Effector memory CD8-positive, alpha-beta T cell (primary cell): Measurements from ENCODE around the gene ENTPD2.

ENCODE experiments used
- ATAC-seq: fragments of 150-1000 bp; cut with Tn5 transposase; replicated peaks from 2 replicates; pipeline ENCODE4 v1.10.0; 2021; ENCODE audit warnings: mild to moderate bottlenecking, moderate library complexity
- DNase-seq, 3 experiments: peaks; one replicate each; pipeline ENCODE4 v3.0.0; 2021
- H3K27ac Mint-ChIP-seq, 2 donors: one replicate each; pipeline ENCODE4 v1.8.0; 2022; ENCODE audit warnings: mild to moderate bottlenecking in 2 of 2, mixed read lengths in 2 of 2, moderate library complexity in 2 of 2
- H3K27me3 Mint-ChIP-seq, 2 donors: one replicate each; pipeline ENCODE4 v1.8.0; 2022; ENCODE audit warnings: mixed read lengths in 2 of 2
- H3K36me3 Mint-ChIP-seq: one replicate; pipeline ENCODE4 v1.8.0; 2022; ENCODE audit warnings: mild to moderate bottlenecking, moderate library complexity, mixed read lengths; ENCODE audit not compliant: insufficient read depth
- H3K4me1 Mint-ChIP-seq, 2 donors: one replicate each; pipeline ENCODE4 v1.8.0; 2022; ENCODE audit warnings: low read depth in 2 of 2, mixed read lengths in 2 of 2
- H3K4me3 Mint-ChIP-seq, 2 donors: one replicate each; pipeline ENCODE4 v1.8.0; 2022; ENCODE audit warnings: mild to moderate bottlenecking in 2 of 2, mixed read lengths in 2 of 2, moderate library complexity in 2 of 2
- H3K9me3 Mint-ChIP-seq, 2 donors: one replicate each; pipeline ENCODE4 v1.8.0; 2022; ENCODE audit warnings: mixed read lengths in 2 of 2
- total RNA-seq, 9 experiments: gene quantifications; one replicate each; lab custom pipeline; 2026; lab: John Stamatoyannopoulos, UW

Gene ENTPD2
- total RNA-seq: 0 to 0.28 (median 0) reads per million in 9 experiments

DNA sequence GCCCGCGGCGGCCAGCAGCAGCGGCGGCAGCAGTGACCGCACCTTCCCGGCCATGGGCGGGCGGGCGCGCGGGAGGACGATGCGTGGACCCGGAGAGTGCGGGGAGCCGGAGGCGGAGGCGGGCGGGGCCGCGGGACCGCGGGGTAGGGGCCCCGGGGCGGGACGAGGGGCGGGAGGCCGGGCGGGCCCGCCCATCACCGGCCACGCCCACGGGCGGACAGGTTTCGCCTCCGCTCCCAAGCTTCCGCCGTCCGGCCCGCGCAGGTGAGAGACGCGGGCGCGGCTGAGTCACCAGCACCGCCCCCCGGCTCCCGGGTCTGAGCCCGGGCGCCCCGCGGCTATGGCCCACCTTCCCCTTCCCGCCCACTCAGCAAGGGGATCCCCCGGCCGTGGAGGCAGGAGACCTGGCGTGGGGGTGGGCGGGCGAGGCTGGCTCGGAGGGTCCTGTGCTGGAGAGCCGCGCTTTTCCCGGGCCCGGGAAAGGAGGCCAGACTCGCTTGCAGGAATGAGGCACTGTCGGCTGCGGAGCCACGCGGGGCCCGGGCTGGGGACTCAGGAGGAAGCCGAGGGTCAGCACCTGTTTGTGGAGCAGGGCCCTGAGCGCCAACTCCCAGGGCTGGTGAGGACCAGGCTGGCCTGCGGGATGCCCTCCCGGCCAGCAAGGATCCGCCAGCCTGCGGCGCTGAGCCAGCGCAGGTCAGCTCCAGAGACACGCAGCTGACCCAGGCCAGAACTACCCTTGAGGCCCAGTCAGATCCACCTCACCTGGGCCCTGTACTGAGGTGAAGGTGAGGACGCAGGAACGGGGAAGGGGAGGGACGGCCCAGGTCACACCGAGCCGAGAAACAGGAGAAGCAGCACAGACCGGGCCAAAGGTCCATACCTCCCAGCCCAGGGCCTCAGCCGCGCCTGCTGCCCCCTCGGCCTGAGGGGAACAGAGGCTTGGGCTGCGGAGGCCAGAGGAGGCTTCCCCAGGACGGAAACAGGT, at the start of gene ENTPD2:
ENTPD2 (minus strand) TSS at position 118 of the 988 bp plus-strand sequence; CDS start at position 54, 64 bp downstream.
- Mint-ChIP-seq H3K9me3 (no peaks in the 10 kb centered on the region), H3K4me3 (peak within 1 kb of the TSS in 1 of 2 donors; percentile 37)

DNA sequence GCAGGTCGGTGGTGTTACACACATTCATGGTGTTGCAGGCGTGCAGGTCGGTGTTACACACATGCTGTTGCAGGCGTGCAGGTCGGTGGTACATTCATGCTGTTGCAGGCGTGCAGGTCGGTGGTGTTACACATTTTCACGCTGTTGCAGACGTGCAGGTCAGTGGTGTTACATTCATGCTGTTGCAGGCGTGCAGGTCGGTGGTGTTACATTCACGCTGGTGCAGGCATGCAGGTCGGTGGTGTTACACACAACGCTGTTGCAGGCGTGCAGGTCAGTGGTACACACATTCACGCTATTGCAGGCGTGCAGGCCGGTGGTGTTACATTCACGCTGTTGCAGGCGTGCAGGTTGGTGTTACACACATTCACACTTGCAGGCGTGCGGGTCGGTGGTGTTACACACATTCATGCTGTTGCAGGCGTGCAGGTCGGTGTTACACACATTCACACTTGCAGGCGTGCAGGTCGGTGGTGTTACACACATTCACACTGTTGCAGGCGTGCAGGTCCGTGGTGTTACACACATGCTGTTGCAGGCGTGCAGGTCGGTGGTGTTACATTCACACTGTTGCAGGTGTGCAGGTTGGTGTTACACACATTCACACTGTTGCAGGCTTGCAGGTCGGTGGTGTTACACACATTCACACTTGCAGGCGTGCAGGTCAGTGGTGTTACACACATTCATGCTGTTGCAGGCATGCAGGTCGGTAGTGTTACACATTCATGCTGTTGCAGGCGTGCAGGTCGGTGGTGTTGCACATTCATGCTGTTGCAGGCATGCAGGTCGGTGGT, 49.5 kb upstream of the ENTPD2 start:
- ATAC-seq (no peak), DNase-seq (no peak)
- no peak overlapping the region for H3K27ac Mint-ChIP-seq
- no peaks in the 10 kb centered on the region for H3K27me3 Mint-ChIP-seq
- no peaks in the 10 kb centered on the region for H3K4me1 Mint-ChIP-seq
- no peak overlapping the region for H3K4me3 Mint-ChIP-seq
- no peaks in the 10 kb centered on the region for H3K9me3 Mint-ChIP-seq
- H3K36me3 Mint-ChIP-seq: peaks cover 35% of the 10 kb centered on the region

More for the DNA sequence above, at the start of gene ENTPD2:
- Mint-ChIP-seq H3K27ac (no peak within 1 kb of the TSS), H3K36me3 (peaks cover 10% of the 10 kb centered on the region), H3K4me1 (peaks cover 0 to 3% of the 10 kb centered on the region in 2 donors), H3K27me3 (peaks cover 13 to 33% of the 10 kb centered on the region in 2 donors)
- peak; percentile 66 for ATAC-seq
- DNase-seq: no peak

DNA sequence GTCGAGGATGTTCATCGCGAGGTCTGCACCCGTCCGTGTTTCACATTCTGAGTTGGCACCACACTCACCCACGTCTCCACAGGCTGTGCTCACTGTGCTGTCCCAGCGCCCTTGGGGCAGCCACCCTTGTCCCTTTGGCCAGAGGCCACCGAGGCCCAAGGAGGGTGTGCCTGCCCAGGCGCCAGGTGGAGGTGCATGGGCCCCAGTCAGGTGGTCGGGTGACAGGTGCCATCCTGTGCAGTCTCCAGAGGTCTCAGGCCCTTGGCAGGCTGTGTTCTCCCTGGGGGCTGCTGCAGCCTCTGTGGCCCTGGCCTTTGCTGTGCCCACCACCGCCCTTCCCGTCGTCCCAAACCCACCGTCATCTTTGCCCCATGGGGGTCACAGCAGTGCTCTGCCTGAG, 45.4 kb upstream of the ENTPD2 start:
- ATAC-seq (no peak), DNase-seq (no peak)
- Mint-ChIP-seq H3K4me3 (no peak overlapping the region), H3K36me3 (peaks cover 34% of the 10 kb centered on the region), H3K9me3 (no peaks in the 10 kb centered on the region), H3K27me3 (no peaks in the 10 kb centered on the region), H3K4me1 (peaks cover 13 to 18% of the 10 kb centered on the region in 2 donors), H3K27ac (no peak overlapping the region)

DNA sequence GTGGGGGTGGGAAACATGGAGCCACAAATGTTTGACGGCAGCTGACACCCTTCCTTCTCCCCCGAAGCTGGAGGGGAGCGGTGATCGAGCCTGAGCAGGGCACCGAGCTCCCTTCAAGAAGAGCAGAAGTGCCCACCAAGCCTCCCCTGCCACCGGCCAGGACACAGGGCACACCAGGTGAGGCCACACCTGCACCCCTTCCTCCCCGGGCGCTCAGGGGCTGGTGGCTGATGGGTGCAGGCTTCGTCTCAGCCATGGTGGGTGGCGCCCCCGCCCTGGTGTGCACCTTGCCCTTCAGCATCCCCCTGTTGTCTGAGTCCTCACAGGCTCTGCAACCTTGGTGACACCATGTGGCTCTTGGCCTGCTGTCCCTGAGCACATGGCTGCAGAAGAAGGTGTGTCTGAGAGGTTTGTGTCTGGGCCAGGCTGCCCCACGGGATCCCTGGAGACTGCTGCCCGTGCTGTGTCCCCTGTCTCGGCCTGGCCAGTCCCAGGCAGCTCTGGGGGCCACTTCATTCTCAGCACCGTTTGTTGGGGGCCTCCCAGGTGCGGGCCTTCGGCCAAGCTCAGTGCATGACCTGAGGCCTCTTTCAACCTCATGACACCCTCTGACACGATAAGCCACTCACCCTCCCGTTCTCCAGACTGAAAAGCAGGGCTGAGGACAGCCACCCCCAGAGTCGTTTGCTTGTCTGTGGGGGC, 44.1 kb upstream of the ENTPD2 start:
- H3K36me3 Mint-ChIP-seq: peaks cover 36% of the 10 kb centered on the region
- H3K4me3 Mint-ChIP-seq: no peak overlapping the region
- ATAC-seq (no peak), DNase-seq (no peak)
- no peaks in the 10 kb centered on the region for H3K27me3 Mint-ChIP-seq
- H3K4me1 Mint-ChIP-seq: peaks cover 13 to 19% of the 10 kb centered on the region in 2 donors
- H3K27ac Mint-ChIP-seq: peak overlapping the region in 1 of 2 donors; percentile 96
- H3K9me3 Mint-ChIP-seq: no peaks in the 10 kb centered on the region

DNA sequence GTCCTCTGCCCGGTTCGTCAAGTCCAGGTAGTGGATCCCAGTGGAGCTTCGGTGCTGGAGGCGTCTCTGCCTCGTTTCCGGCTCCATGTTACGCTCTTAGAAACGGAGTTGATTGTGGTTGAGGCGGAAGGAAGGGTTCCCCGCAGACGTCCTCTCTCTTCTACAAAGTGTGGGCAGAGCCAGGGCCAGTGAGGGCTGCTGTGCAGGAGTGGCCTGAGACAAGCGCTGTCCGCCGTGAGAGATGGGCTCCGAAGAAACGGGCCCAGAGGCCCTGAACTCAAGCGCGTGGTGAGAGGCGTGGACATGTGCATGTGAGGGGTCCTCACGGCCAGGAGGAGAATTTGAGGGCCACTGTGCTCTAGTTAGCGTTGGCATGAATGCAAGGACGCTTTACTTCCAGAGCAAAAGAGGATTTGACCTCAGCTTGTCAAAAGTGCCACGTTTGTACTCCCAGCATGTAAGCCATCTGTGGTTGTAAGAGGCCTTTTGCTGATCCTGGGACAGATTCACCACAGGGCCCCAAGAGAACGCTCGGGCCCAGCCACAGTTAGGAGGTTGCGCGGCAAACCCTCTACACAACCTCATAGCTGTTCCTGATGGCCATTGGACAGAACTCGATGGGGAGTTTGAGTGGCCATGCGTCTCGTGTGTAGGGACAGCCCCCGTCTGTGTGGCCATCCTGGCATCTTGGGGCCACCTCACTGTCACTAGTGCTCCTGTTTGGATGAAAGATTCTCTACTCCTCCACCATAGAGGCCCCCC, 43.1 kb upstream of the ENTPD2 start:
- Mint-ChIP-seq H3K27me3 (no peaks in the 10 kb centered on the region), H3K27ac (peak overlapping the region; percentile 94 to 96), H3K9me3 (no peaks in the 10 kb centered on the region), H3K36me3 (peaks cover 37% of the 10 kb centered on the region), H3K4me1 (peaks cover 13 to 19% of the 10 kb centered on the region in 2 donors), H3K4me3 (peak overlapping the region; percentile 86 to 89)
- ATAC-seq: no peak
- DNase-seq: no peak

DNA sequence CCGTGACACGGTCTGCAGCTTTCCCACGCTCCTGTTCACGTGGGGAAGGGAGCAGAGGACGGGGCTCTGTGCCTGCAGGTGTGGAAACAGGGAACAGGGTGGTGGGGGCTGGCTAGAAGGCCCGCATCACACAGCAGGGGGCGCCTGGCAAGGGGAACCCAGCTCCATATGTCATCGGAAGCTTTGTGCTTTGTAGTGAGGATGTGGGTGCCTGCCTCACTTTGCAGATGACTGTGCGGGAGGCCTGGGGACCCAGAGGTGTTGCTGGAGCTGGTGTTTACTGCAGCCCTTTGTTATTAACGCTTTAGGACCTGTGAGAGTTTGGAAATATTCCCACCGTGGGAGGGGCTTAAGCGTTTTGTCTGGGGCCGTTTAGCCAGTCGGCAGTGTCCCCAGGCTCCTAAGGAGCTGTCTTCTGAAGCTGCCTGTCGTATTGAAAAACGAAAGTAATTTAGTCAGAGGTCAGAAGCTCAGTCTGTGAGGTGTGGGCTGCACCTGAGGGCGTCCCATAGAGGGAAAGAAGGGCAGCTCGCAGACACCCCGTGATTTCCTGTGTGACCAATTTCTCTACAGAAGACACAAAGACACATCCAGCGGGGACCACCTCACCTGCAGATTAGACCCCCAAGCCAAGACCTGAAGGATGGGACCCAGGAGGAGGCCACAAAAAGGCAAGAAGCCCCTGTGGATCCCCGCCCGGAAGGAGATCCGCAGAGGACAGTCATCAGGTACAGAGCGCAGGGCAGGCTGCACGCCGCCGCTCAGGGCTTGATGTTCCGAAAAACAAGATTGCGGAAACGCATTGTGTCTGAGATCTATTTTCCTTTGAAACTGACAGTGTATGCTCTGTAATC, 42.0 kb upstream of the ENTPD2 start:
- peaks cover 39% of the 10 kb centered on the region for H3K36me3 Mint-ChIP-seq
- H3K4me1 Mint-ChIP-seq: peaks cover 16 to 19% of the 10 kb centered on the region in 2 donors
- H3K9me3 Mint-ChIP-seq: no peaks in the 10 kb centered on the region
- no peaks in the 10 kb centered on the region for H3K27me3 Mint-ChIP-seq
- H3K4me3 Mint-ChIP-seq: peak overlapping the region; percentile 86 to 89
- DNase-seq: peak; percentile 83 to 85 (median 83)
- ATAC-seq: peak; percentile 97
- peak overlapping the region; percentile 94 to 96 for H3K27ac Mint-ChIP-seq

DNA sequence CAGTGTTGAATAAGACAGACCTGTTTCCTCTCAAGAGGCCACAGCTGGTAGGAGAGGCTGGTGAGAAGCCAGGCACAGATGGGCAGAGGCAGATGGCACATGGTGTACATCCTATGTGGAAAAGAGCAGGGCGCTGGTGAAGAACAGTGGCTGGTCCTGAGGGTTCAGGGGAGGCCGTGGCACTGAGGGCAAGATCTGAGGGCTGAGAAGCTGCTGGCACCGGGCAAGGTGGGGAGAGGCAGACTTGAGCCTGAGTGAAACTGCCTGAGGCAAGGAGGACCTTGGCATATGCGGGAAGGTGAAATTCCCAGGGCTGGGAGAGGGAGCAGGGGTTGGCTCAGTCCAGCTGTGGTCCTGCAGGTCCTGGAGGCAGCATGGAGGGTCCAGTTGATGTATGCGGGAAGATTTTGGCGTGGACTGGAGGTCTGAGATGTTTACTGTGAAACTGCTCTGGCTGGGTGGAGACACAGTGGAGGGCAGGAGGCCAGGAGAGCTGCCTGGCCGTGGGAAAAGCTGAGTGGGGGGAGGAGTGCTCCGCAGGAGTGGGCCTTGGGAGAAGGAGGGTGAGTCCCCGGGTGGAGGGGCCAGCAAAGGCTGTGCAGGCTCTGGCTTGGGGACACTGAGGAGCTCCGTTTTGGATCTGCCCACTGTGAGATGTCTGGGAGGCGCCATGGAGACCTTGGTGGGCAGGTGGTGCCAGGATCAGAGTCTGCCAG, 35.5 kb upstream of the ENTPD2 start:
- DNase-seq (no peak), ATAC-seq (no peak)
- H3K36me3 Mint-ChIP-seq: peaks cover 38% of the 10 kb centered on the region
- no peaks in the 10 kb centered on the region for H3K27me3 Mint-ChIP-seq
- H3K9me3 Mint-ChIP-seq: no peaks in the 10 kb centered on the region
- H3K4me3 Mint-ChIP-seq: no peak overlapping the region
- H3K27ac Mint-ChIP-seq: peak overlapping the region in 1 of 2 donors; percentile 50
- peaks cover 26 to 28% of the 10 kb centered on the region in 2 donors for H3K4me1 Mint-ChIP-seq

DNA sequence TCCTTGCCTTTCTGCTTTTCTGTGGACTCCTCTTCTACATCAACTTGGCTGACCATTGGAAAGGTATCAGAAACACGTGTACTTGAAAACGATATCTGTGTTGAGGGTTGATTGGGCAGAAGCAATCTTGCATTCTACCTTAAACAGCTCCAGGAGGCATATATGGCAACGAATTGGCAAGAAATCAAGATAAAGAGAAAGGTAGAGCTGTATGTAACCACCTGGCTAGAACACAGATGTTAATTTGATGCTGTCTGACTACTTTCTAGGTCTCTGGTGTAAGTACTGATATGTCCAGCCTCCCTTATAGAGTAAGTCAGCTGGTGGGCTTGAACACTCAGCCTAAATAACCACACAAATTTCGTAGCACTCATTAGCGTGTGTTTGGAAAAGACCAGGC, 34.3 kb upstream of the ENTPD2 start:
- H3K9me3 Mint-ChIP-seq: no peaks in the 10 kb centered on the region
- H3K36me3 Mint-ChIP-seq: peaks cover 38% of the 10 kb centered on the region
- peak overlapping the region; percentile 79 to 80 for H3K4me3 Mint-ChIP-seq
- no peak for ATAC-seq
- H3K27ac Mint-ChIP-seq: peak overlapping the region; percentile 83
- no peak for DNase-seq
- H3K27me3 Mint-ChIP-seq: no peaks in the 10 kb centered on the region
- H3K4me1 Mint-ChIP-seq: peaks cover 24 to 28% of the 10 kb centered on the region in 2 donors

DNA sequence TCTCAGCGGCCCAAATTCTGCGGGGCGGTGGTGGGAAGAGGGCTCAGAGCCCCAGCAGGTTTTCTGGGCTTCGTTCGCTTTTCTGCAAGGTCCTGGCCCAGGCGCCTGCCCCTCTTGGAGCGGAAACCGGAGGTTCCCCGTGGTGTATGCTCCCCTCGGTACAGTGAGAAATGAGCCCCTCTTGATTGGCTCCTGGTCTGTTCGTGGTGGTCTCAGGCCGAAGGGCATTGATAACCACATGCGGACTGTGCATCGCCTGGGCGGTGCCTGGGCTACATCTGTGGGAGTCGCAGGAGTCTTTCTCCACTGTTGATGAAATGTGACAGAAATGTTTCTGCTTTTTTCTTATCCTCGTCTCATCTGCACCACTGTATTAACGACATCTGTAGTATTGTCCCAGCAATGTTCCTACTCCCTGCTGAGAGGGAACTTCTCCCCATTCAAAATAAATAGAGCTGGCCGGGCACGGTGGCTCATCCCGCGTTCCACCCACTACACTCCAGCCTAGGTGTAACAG, 33.6 kb upstream of the ENTPD2 start:
- Mint-ChIP-seq H3K9me3 (no peaks in the 10 kb centered on the region), H3K27me3 (no peaks in the 10 kb centered on the region), H3K27ac (peak overlapping the region; percentile 83), H3K4me3 (peak overlapping the region; percentile 79 to 80), H3K4me1 (peaks cover 24 to 28% of the 10 kb centered on the region in 2 donors), H3K36me3 (peaks cover 35% of the 10 kb centered on the region)
- no peak for DNase-seq
- no peak for ATAC-seq

DNA sequence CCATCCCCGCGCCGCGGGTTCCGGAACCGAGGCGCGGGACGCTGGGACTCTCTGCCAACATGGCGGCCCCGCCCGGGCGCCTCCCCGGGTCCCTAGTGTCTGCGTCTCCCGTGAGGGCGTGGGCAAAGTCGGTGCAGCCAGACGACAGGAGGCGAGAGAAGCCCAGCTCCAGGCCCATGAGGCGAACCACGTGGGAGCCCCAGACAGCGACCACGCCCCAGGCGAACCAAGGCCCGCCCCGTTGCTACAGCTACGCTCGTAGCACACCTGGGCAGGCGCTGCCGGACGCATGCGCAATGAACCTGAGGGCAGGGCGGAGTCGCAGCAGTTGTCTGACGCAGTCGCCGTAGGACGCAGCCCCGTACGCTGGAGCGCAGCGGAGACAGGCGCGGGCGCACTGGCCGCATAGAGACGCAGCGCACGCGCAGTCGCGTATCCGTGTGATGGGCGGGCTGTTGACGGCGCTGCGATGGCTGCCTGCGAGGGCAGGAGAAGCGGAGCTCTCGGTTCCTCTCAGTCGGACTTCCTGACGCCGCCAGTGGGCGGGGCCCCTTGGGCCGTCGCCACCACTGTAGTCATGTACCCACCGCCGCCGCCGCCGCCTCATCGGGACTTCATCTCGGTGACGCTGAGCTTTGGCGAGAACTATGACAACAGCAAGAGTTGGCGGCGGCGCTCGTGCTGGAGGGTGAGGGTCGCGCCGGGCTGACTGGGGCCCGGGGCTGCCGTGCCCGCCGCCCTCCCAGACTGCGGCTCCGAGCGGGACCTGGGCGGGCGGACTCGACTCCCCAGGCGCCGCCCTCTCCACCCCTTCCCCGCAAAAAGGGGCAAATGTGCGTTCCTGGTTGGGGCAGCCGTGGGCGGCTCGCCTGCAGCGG, 32.9 kb upstream of the ENTPD2 start, which contains the start of gene MAN1B1:
MAN1B1 (plus strand) TSS at position 455 of the 878 bp plus-strand sequence; CDS start at position 470, 15 bp downstream.
- DNase-seq (peak; percentile 97 to 99 (median 98)), ATAC-seq (peak; percentile 76)
- Mint-ChIP-seq H3K9me3 (no peaks in the 10 kb centered on the region), H3K27me3 (no peaks in the 10 kb centered on the region), H3K36me3 (peaks cover 34% of the 10 kb centered on the region), H3K27ac (peak within 1 kb of the TSS; percentile 90 to 94), H3K4me1 (peaks cover 24 to 28% of the 10 kb centered on the region in 2 donors), H3K4me3 (peak within 1 kb of the TSS; percentile 90 to 93)
